Measurements from ENCODE around the gene GPC6.

DNA sequence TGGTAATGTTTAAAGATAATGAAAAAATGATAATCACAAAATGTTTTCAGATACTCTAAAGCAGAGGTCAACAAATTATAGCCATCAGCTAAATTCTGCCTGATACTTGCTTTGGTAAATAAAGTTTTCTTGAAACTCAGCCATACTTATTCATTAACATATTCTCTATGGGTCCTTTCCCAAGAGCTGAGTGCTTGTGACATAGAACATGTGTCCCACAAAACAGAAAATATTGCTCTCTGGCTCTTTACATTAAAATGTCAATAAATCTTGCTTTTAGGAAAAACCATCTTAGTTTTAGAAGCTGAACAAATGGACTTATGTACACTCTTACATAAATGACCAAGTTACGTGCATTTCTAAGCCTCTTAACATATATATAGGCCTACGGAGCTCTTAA, 945.8 kb downstream of the GPC6 start:
- TF ChIP-seq, protein P1, sequence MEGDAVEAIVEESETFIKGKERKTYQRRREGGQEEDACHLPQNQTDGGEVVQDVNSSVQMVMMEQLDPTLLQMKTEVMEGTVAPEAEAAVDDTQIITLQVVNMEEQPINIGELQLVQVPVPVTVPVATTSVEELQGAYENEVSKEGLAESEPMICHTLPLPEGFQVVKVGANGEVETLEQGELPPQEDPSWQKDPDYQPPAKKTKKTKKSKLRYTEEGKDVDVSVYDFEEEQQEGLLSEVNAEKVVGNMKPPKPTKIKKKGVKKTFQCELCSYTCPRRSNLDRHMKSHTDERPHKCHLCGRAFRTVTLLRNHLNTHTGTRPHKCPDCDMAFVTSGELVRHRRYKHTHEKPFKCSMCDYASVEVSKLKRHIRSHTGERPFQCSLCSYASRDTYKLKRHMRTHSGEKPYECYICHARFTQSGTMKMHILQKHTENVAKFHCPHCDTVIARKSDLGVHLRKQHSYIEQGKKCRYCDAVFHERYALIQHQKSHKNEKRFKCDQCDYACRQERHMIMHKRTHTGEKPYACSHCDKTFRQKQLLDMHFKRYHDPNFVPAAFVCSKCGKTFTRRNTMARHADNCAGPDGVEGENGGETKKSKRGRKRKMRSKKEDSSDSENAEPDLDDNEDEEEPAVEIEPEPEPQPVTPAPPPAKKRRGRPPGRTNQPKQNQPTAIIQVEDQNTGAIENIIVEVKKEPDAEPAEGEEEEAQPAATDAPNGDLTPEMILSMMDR (IDR thresholded peaks at IDR 0.05; ENCODE audit: low read depth, low read length): no peak
- TF ChIP-seq MYC (IDR thresholded peaks at IDR 0.05; ENCODE audit: low read depth, low read length): no peak

Data from NB4 (cell line).